K562 (cell line): ENCODE measurements around the gene ARHGAP10.

Experiments used
- ARNT ChIP-seq, 2 experiments: fragments of 450-650 bp; IDR thresholded peaks; 2 replicates each; pipeline ENCODE4 v1.6.1; 2016; ENCODE audit warnings: mild to moderate bottlenecking in 1 of 2
- CBX2 ChIP-seq: fragments of 200-600 bp; sonication (generic); IDR thresholded peaks from one replicate; pipeline ENCODE4 v1.6.1; 2012; ENCODE audit warnings: mild to moderate bottlenecking, low read length, inconsistent platforms; ENCODE audit not compliant: insufficient read depth, poor library complexity, severe bottlenecking
- CBX5 ChIP-seq: IDR thresholded peaks from 2 replicates; pipeline ENCODE4 v1.6.1; 2014; ENCODE audit warnings: low read depth, borderline replicate concordance
- GTF2F1 ChIP-seq: IDR thresholded peaks from 2 replicates; pipeline ENCODE4 v1.6.1; 2011; ENCODE audit warnings: low read depth, low read length, improper control_type of control experiment
- RCOR1 ChIP-seq, 2 experiments: IDR thresholded peaks; 2 replicates each; pipeline ENCODE4 v1.6.1; 2012; ENCODE audit warnings: low read depth in 2 of 2, low read length in 2 of 2, borderline replicate concordance in 1 of 2, improper control_type of control experiment in 1 of 2
- SRSF9 ChIP-seq: fragments of 200-400 bp; formaldehyde crosslinking; IDR thresholded peaks from 2 replicates; pipeline ENCODE4 v1.6.1; 2017; ENCODE audit warnings: low read depth, low read length, borderline replicate concordance
- TF ChIP-seq, protein P1 (sequence below): sonication (generic); formaldehyde crosslinking; IDR thresholded peaks from 2 replicates; pipeline ENCODE4 v1.8.0; 2022; ENCODE audit warnings: mild to moderate bottlenecking, missing genetic modification reagents
- TF ChIP-seq, protein P2 (sequence below): fragments of 250-450 bp; sonication (Bioruptor Pico); IDR thresholded peaks from 2 replicates; pipeline ENCODE4 v1.5.0; 2022; ENCODE audit warnings: mild to moderate bottlenecking
- TF ChIP-seq, protein P3 (sequence below): fragments of 250-450 bp; sonication (Bioruptor Pico); IDR thresholded peaks from 2 replicates; pipeline ENCODE4 v1.8.0; 2021; ENCODE audit warnings: moderate library complexity, mild to moderate bottlenecking, inconsistent platforms
- TF ChIP-seq, protein P4 (sequence below): fragments of 450-650 bp; formaldehyde crosslinking; IDR thresholded peaks from 2 replicates; pipeline ENCODE4 v1.4.0; 2022; ENCODE audit warnings: missing genetic modification characterization
- TF ChIP-seq, protein P5 (sequence below): fragments of 250-450 bp; sonication (Bioruptor Pico); IDR thresholded peaks from 2 replicates; pipeline ENCODE4 v1.4.0; 2020

DNA sequence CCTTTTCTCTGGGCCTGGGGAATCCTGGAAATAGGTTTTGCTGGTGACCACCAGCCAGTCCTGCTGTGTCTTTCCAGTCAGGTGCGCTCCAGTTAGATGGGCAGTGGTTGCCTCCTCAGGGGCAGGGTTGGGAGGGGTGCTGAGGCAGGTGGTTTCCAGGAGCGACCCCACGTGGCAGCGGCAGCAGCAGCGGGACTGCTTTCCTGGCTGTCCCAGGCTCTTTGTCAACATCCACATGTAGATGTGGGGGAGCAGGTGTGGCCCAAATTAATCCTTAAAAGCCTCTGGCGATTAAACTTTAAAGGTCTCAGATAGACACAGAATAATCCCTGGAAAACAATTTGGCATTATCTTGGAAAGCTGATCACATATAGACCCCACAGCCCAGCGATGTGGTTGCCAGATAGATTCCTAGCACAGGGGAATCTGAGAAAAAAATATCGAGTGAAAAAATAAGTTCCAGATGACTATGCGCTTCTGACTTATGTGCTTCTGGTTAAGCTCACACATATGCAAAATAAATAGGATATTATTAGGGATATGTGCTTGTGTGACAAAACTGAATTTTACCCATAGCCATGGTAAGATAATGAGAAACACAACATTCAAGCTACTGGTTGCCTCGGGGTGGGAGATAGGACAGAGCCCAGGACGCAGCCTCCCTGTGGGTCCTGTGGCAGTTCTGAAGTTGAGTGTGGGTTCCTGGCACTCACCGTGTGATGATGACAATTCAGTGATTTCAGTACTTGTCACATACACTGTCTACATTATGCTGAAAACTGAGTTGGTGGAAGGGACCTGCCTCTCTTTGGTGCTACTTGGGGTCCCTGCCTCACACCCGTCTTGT lies 336.4 kb downstream of the ARHGAP10 start:
- TF ChIP-seq GTF2F1 (no peak), RCOR1 (IDR thresholded peaks at IDR 0.05; ENCODE audit: borderline replicate concordance in 1 of 2, low read depth in 2 of 2, low read length in 2 of 2) (no peak), ARNT (IDR thresholded peaks at IDR 0.05) (no peak), SRSF9 (no peak), CBX5 (no peak), CBX2 (no peak)
- TF ChIP-seq, protein P1, sequence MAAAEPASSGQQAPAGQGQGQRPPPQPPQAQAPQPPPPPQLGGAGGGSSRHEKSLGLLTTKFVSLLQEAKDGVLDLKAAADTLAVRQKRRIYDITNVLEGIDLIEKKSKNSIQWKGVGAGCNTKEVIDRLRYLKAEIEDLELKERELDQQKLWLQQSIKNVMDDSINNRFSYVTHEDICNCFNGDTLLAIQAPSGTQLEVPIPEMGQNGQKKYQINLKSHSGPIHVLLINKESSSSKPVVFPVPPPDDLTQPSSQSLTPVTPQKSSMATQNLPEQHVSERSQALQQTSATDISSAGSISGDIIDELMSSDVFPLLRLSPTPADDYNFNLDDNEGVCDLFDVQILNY: no peak
- TF ChIP-seq, protein P2, sequence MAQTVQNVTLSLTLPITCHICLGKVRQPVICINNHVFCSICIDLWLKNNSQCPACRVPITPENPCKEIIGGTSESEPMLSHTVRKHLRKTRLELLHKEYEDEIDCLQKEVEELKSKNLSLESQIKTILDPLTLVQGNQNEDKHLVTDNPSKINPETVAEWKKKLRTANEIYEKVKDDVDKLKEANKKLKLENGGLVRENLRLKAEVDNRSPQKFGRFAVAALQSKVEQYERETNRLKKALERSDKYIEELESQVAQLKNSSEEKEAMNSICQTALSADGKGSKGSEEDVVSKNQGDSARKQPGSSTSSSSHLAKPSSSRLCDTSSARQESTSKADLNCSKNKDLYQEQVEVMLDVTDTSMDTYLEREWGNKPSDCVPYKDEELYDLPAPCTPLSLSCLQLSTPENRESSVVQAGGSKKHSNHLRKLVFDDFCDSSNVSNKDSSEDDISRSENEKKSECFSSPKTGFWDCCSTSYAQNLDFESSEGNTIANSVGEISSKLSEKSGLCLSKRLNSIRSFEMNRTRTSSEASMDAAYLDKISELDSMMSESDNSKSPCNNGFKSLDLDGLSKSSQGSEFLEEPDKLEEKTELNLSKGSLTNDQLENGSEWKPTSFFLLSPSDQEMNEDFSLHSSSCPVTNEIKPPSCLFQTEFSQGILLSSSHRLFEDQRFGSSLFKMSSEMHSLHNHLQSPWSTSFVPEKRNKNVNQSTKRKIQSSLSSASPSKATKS (CRISPR knock-in tag): no peak
- TF ChIP-seq, protein P3, sequence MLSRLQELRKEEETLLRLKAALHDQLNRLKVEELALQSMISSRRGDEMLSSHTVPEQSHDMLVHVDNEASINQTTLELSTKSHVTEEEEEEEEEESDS: no peak
- TF ChIP-seq, protein P4, sequence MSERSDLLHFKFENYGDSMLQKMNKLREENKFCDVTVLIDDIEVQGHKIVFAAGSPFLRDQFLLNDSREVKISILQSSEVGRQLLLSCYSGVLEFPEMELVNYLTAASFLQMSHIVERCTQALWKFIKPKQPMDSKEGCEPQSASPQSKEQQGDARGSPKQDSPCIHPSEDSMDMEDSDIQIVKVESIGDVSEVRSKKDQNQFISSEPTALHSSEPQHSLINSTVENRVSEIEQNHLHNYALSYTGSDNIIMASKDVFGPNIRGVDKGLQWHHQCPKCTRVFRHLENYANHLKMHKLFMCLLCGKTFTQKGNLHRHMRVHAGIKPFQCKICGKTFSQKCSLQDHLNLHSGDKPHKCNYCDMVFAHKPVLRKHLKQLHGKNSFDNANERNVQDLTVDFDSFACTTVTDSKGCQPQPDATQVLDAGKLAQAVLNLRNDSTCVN: no peak
- TF ChIP-seq, protein P5, sequence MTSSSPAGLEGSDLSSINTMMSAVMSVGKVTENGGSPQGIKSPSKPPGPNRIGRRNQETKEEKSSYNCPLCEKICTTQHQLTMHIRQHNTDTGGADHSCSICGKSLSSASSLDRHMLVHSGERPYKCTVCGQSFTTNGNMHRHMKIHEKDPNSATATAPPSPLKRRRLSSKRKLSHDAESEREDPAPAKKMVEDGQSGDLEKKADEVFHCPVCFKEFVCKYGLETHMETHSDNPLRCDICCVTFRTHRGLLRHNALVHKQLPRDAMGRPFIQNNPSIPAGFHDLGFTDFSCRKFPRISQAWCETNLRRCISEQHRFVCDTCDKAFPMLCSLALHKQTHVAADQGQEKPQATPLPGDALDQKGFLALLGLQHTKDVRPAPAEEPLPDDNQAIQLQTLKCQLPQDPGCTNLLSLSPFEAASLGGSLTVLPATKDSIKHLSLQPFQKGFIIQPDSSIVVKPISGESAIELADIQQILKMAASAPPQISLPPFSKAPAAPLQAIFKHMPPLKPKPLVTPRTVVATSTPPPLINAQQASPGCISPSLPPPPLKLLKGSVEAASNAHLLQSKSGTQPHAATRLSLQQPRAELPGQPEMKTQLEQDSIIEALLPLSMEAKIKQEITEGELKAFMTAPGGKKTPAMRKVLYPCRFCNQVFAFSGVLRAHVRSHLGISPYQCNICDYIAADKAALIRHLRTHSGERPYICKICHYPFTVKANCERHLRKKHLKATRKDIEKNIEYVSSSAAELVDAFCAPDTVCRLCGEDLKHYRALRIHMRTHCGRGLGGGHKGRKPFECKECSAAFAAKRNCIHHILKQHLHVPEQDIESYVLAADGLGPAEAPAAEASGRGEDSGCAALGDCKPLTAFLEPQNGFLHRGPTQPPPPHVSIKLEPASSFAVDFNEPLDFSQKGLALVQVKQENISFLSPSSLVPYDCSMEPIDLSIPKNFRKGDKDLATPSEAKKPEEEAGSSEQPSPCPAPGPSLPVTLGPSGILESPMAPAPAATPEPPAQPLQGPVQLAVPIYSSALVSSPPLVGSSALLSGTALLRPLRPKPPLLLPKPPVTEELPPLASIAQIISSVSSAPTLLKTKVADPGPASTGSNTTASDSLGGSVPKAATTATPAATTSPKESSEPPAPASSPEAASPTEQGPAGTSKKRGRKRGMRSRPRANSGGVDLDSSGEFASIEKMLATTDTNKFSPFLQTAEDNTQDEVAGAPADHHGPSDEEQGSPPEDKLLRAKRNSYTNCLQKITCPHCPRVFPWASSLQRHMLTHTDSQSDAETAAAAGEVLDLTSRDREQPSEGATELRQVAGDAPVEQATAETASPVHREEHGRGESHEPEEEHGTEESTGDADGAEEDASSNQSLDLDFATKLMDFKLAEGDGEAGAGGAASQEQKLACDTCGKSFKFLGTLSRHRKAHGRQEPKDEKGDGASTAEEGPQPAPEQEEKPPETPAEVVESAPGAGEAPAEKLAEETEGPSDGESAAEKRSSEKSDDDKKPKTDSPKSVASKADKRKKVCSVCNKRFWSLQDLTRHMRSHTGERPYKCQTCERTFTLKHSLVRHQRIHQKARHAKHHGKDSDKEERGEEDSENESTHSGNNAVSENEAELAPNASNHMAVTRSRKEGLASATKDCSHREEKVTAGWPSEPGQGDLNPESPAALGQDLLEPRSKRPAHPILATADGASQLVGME: no peak
